Measurements from ENCODE around the gene TINCR. TPM values are rescaled to one million over a fixed set of nuclear protein-coding genes. Genes with fewer than 3 reads are reported as not detected.

TINCR gene
- total and polyA plus RNA-seq, 4 donors: 0.05 to 0.08 TPM; not detected in 2

GRCh38 chr19:5564930-5565329, 2.8 kb downstream of the TINCR start:
- WGBS: 68% methylated on average over 7 of the region's 7 CpGs
- H3K9ac ChIP-seq (ENCODE audit: low read depth in 1 of 2, low read length in 2 of 2): no peak overlapping the region
- TF ChIP-seq YY1 (IDR thresholded peaks at IDR 0.05): no peak
- TF ChIP-seq FOXA1 (IDR thresholded peaks at IDR 0.05): no peak
- TF ChIP-seq HNF4G (IDR thresholded peaks at IDR 0.05): no peak
- no peak for TF ChIP-seq FOXA2 (IDR thresholded peaks at IDR 0.05)
- no peak for TF ChIP-seq RXRA (IDR thresholded peaks at IDR 0.05)
- TF ChIP-seq SP1 (IDR thresholded peaks at IDR 0.05): no peak
- TF ChIP-seq REST (IDR thresholded peaks at IDR 0.05): no peak
- H3K4me3 ChIP-seq (ENCODE audit: low read depth in 1 of 3, low read length in 3 of 3): no peak overlapping the region
- no peak overlapping the region for H3K27ac ChIP-seq (ENCODE audit: low read depth in 1 of 2, low read length in 2 of 2)
- H3K27me3 ChIP-seq (ENCODE audit: control insufficient read depth in 4 of 4, insufficient read depth in 4 of 4, low read length in 3 of 4): peaks cover 0 to 5% (median 2%) of the 10 kb centered on the region in 4 donors
- peaks cover 4 to 9% (median 6%) of the 10 kb centered on the region in 4 donors for H3K9me3 ChIP-seq (ENCODE audit: control insufficient read depth in 4 of 4, low read length in 3 of 4)
- peaks cover 0 to 1% (median 0%) of the 10 kb centered on the region in 4 donors for H3K4me1 ChIP-seq (ENCODE audit: control insufficient read depth in 4 of 4, insufficient read depth in 4 of 4, low read length in 3 of 4)
- no peaks in the 10 kb centered on the region for H3K36me3 ChIP-seq (ENCODE audit: control insufficient read depth in 4 of 4, insufficient read depth in 3 of 4, low read depth in 1 of 4, low read length in 3 of 4)
- no peak for DNase-seq (ENCODE audit: low spot score)

GRCh38 chr19:5563935-5564612, 3.7 kb downstream of the TINCR start:
- 52% methylated on average over 14 of the region's 14 CpGs for WGBS
- Histone ChIP-seq H3K36me3 (ENCODE audit: control insufficient read depth in 4 of 4, insufficient read depth in 3 of 4, low read depth in 1 of 4, low read length in 3 of 4) (no peaks in the 10 kb centered on the region), H3K4me3 (ENCODE audit: low read depth in 1 of 3, low read length in 3 of 3) (no peak overlapping the region), H3K9me3 (ENCODE audit: control insufficient read depth in 4 of 4, low read length in 3 of 4) (peaks cover 4 to 9% (median 6%) of the 10 kb centered on the region in 4 donors), H3K27me3 (ENCODE audit: control insufficient read depth in 4 of 4, insufficient read depth in 4 of 4, low read length in 3 of 4) (peaks cover 0 to 5% (median 2%) of the 10 kb centered on the region in 4 donors), H3K9ac (ENCODE audit: low read depth in 1 of 2, low read length in 2 of 2) (no peak overlapping the region), H3K27ac (ENCODE audit: low read depth in 1 of 2, low read length in 2 of 2) (no peak overlapping the region), H3K4me1 (ENCODE audit: control insufficient read depth in 4 of 4, insufficient read depth in 4 of 4, low read length in 3 of 4) (peaks cover 0 to 1% (median 0%) of the 10 kb centered on the region in 4 donors)
- TF ChIP-seq JUND (IDR thresholded peaks at IDR 0.05) (no peak), FOXA2 (IDR thresholded peaks at IDR 0.05) (no peak), NR2F2 (IDR thresholded peaks at IDR 0.05) (no peak), HNF4G (IDR thresholded peaks at IDR 0.05) (no peak)
- no peak for DNase-seq (ENCODE audit: low spot score)

GRCh38 chr19:5563008-5563431, 4.7 kb downstream of the TINCR start:
- H3K27me3 ChIP-seq (ENCODE audit: control insufficient read depth in 4 of 4, insufficient read depth in 4 of 4, low read length in 3 of 4): peaks cover 0 to 4% (median 2%) of the 10 kb centered on the region in 4 donors
- WGBS: 43% methylated on average over 8 of the region's 8 CpGs
- no peaks in the 10 kb centered on the region for H3K36me3 ChIP-seq (ENCODE audit: control insufficient read depth in 4 of 4, insufficient read depth in 3 of 4, low read depth in 1 of 4, low read length in 3 of 4)
- H3K4me1 ChIP-seq (ENCODE audit: control insufficient read depth in 4 of 4, insufficient read depth in 4 of 4, low read length in 3 of 4): peaks cover 0 to 1% (median 0%) of the 10 kb centered on the region in 4 donors
- H3K9me3 ChIP-seq (ENCODE audit: control insufficient read depth in 4 of 4, low read length in 3 of 4): peaks cover 4 to 9% (median 6%) of the 10 kb centered on the region in 4 donors
- TF ChIP-seq NR2F2 (IDR thresholded peaks at IDR 0.05) (no peak), FOXA1 (IDR thresholded peaks at IDR 0.05) (no peak), REST (IDR thresholded peaks at IDR 0.05) (no peak), TAF1 (conservative IDR thresholded peaks at IDR 0.05) (no peak), CTCF (IDR thresholded peaks at IDR 0.05; ENCODE audit: low read depth, low read length, missing input control) (no peak), FOXA2 (IDR thresholded peaks at IDR 0.05) (no peak)
- no peak for DNase-seq (ENCODE audit: low spot score)
- H3K9ac ChIP-seq (ENCODE audit: low read depth in 1 of 2, low read length in 2 of 2): no peak overlapping the region
- no peak overlapping the region for H3K27ac ChIP-seq (ENCODE audit: low read depth in 1 of 2, low read length in 2 of 2)
- no peak overlapping the region for H3K4me3 ChIP-seq (ENCODE audit: low read depth in 1 of 3, low read length in 3 of 3)

Measured in liver (tissue), 9 donors.